ENCODE measurements around the gene LAYN. TPM values are rescaled to one million over a fixed set of nuclear protein-coding genes. Genes with fewer than 3 reads are reported as not detected.
A peak's percentile ranks its signal among the peaks of the same experiment; 100 is the strongest.

Gene LAYN
- total RNA-seq, 1 experiment from 2014 or later, result 0.79 TPM

- TF ChIP-seq, protein P1, sequence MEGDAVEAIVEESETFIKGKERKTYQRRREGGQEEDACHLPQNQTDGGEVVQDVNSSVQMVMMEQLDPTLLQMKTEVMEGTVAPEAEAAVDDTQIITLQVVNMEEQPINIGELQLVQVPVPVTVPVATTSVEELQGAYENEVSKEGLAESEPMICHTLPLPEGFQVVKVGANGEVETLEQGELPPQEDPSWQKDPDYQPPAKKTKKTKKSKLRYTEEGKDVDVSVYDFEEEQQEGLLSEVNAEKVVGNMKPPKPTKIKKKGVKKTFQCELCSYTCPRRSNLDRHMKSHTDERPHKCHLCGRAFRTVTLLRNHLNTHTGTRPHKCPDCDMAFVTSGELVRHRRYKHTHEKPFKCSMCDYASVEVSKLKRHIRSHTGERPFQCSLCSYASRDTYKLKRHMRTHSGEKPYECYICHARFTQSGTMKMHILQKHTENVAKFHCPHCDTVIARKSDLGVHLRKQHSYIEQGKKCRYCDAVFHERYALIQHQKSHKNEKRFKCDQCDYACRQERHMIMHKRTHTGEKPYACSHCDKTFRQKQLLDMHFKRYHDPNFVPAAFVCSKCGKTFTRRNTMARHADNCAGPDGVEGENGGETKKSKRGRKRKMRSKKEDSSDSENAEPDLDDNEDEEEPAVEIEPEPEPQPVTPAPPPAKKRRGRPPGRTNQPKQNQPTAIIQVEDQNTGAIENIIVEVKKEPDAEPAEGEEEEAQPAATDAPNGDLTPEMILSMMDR (IDR thresholded peaks at IDR 0.05; ENCODE audit: insufficient read depth in 1 of 2, low read depth in 1 of 2, low read length in 1 of 2, severe bottlenecking in 1 of 2, unreplicated experiment in 1 of 2), result no peak
- Histone ChIP-seq H3K4me1 (peaks cover 17% of the 10 kb centered on the region), H3K36me3 (ENCODE audit: control insufficient read depth, insufficient read depth, low read length) (no peaks in the 10 kb centered on the region), H3K4me3 (ENCODE audit: low read depth, low read length) (no peak overlapping the region), H3K9me3 (no peaks in the 10 kb centered on the region), H3K27me3 (replicated peaks; ENCODE audit: control insufficient read depth, insufficient read depth, low read length) (no peaks in the 10 kb centered on the region)
- Mint-ChIP-seq H3K27ac (ENCODE audit: unreplicated experiment) (no peak overlapping the region), H3K4me1 (ENCODE audit: low read depth, unreplicated experiment) (peaks cover 24% of the 10 kb centered on the region), H3K27me3 (ENCODE audit: insufficient read depth, unreplicated experiment) (no peaks in the 10 kb centered on the region), H3K9me3 (ENCODE audit: unreplicated experiment) (no peaks in the 10 kb centered on the region), H3K4me3 (ENCODE audit: unreplicated experiment) (no peak overlapping the region), H3K36me3 (ENCODE audit: insufficient read depth, unreplicated experiment) (no peaks in the 10 kb centered on the region)
- POLR2A ChIA-PET, result no interaction called here
- BruUV-seq (replicated peaks), result no TSS peak
- DNase-seq, result no peak
- intact Hi-C loops (cut with micrococcal nuclease; ENCODE audit: unreplicated experiment), result no loop called here
- CTCF ChIA-PET, result no interaction called here
Measured at GRCh38 chr11:111569476-111569875, 29.0 kb downstream of the LAYN start.

- peaks cover 17% of the 10 kb centered on the region for H3K4me1 ChIP-seq
- TF ChIP-seq, protein P1 (IDR thresholded peaks at IDR 0.05; ENCODE audit: insufficient read depth in 1 of 2, low read depth in 1 of 2, low read length in 1 of 2, severe bottlenecking in 1 of 2, unreplicated experiment in 1 of 2), result no peak
- Mint-ChIP-seq H3K27me3 (ENCODE audit: insufficient read depth, unreplicated experiment) (no peaks in the 10 kb centered on the region), H3K4me1 (ENCODE audit: low read depth, unreplicated experiment) (peaks cover 24% of the 10 kb centered on the region), H3K27ac (ENCODE audit: unreplicated experiment) (no peak overlapping the region), H3K9me3 (ENCODE audit: unreplicated experiment) (no peaks in the 10 kb centered on the region), H3K4me3 (ENCODE audit: unreplicated experiment) (no peak overlapping the region), H3K36me3 (ENCODE audit: insufficient read depth, unreplicated experiment) (no peaks in the 10 kb centered on the region)
- CTCF ChIA-PET, result no interaction called here
- no peaks in the 10 kb centered on the region for H3K36me3 ChIP-seq (ENCODE audit: control insufficient read depth, insufficient read depth, low read length)
- H3K9me3 ChIP-seq, result no peaks in the 10 kb centered on the region
- DNase-seq, result no peak
- no peak overlapping the region for H3K4me3 ChIP-seq (ENCODE audit: low read depth, low read length)
- H3K27me3 ChIP-seq (replicated peaks; ENCODE audit: control insufficient read depth, insufficient read depth, low read length), result no peaks in the 10 kb centered on the region
- no TSS peak for BruUV-seq (replicated peaks)
- POLR2A ChIA-PET, result no interaction called here
- intact Hi-C loops (cut with micrococcal nuclease; ENCODE audit: unreplicated experiment), result no loop called here
Measured at GRCh38 chr11:111570796-111571195, 30.3 kb downstream of the LAYN start.

DNA sequence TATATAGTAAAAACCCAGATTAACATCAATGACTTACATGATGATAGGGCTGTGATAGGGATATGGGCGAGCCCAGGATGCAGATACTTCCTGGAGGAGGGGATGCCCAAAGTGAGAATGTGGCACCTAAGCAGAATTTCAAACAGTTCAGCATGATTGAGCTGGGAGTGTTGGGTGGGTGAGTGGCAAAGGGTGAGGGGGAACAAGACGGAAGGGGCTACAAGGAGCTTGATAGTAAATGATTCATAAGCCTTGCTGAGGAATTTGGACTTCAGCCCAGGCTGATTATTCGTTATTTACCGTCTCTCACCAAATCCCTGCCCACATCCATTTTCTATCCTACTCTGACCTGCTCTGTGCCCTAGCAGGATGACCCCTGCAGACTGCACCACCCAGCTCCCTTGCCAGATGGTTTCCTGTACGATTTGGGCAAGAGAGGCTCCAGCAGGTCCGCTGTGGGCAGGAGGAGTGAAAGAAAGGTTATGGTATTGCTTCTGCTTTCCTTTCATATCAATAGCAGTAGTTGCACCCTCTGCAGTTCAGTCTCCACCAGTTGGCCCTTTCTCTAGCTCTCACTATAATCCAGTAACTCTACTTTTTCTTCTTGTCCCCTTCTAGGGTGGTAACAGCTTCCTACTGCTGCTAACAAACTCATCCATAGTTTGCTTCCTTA, 31.4 kb downstream of the LAYN start:
- CTCF ChIA-PET, result no interaction called here
- intact Hi-C loops (cut with micrococcal nuclease; ENCODE audit: unreplicated experiment), result no loop called here
- DNase-seq, result peak in 1 of 2 experiments; percentile 46

More for the DNA sequence above, 31.4 kb downstream of the LAYN start:
- Mint-ChIP-seq H3K9me3 (ENCODE audit: unreplicated experiment) (no peaks in the 10 kb centered on the region), H3K27ac (ENCODE audit: unreplicated experiment) (peak overlapping the region; percentile 60), H3K36me3 (ENCODE audit: insufficient read depth, unreplicated experiment) (no peaks in the 10 kb centered on the region), H3K4me3 (ENCODE audit: unreplicated experiment) (no peak overlapping the region), H3K4me1 (ENCODE audit: low read depth, unreplicated experiment) (peaks cover 24% of the 10 kb centered on the region), H3K27me3 (ENCODE audit: insufficient read depth, unreplicated experiment) (no peaks in the 10 kb centered on the region)
- Histone ChIP-seq H3K4me1 (peaks cover 17% of the 10 kb centered on the region), H3K4me3 (ENCODE audit: low read depth, low read length) (no peak overlapping the region), H3K36me3 (ENCODE audit: control insufficient read depth, insufficient read depth, low read length) (no peaks in the 10 kb centered on the region), H3K9me3 (no peaks in the 10 kb centered on the region), H3K27me3 (replicated peaks; ENCODE audit: control insufficient read depth, insufficient read depth, low read length) (no peaks in the 10 kb centered on the region)
- POLR2A ChIA-PET, result no interaction called here
- TF ChIP-seq, protein P1 (IDR thresholded peaks at IDR 0.05; ENCODE audit: insufficient read depth in 1 of 2, low read depth in 1 of 2, low read length in 1 of 2, severe bottlenecking in 1 of 2, unreplicated experiment in 1 of 2), result no peak
- no TSS peak for BruUV-seq (replicated peaks)

Data from Caco-2 (cell line).